Panc1 (cell line): ENCODE measurements around the gene R3HDM4. TPM values are rescaled to one million over a fixed set of nuclear protein-coding genes. Genes with fewer than 3 reads are reported as not detected.

Experiments used
- ATAC-seq: fragments of 200-7000 bp; cut with Tn5 transposase; 2 replicates; pipeline ENCODE4 v1.9.1; 2020; ENCODE audit warnings: mild to moderate bottlenecking, moderate library complexity
- BruUV-seq: library from RNA; stranded (reverse); fragments of 400-500 nt; replicated peaks from 2 replicates; lab custom pipeline; 2021; lab: Mats Ljungman, UMichigan
- CTCF ChIA-PET: fragments of 300-600 bp; sonication (Branson Sonifier 250); formaldehyde crosslinking; loops from one replicate; lab custom pipeline; 2022; ENCODE audit warnings: antibody characterized with exemption; lab: Charles Lee
- POLR2A ChIA-PET: fragments of 300-600 bp; sonication (Branson Sonifier 250); formaldehyde crosslinking; loops from one replicate; lab custom pipeline; 2022; ENCODE audit warnings: antibody characterized with exemption; lab: Charles Lee
- DNase-seq: peaks from one replicate; pipeline ENCODE4 v3.0.0-alpha.2; 2010; ENCODE audit warnings: low read depth, low spot score
- H3K27ac ChIP-seq: 2 replicates; pipeline ENCODE4 v1.5.1; 2011; ENCODE audit warnings: mild to moderate bottlenecking, low read length, inconsistent platforms
- H3K27me3 ChIP-seq: fragments of 200-500 bp; sonication (Bioruptor generic); 2 replicates; pipeline ENCODE4 v1.6.0; 2014; ENCODE audit warnings: low read length, inconsistent platforms; ENCODE audit not compliant: control insufficient read depth, insufficient read depth
- H3K36me3 ChIP-seq: fragments of 200-500 bp; sonication (Bioruptor generic); 2 replicates; pipeline ENCODE4 v1.5.1; 2014; ENCODE audit warnings: inconsistent platforms, mild to moderate bottlenecking, low read length, moderate library complexity; ENCODE audit not compliant: control insufficient read depth, insufficient read depth
- H3K4me1 ChIP-seq: 2 replicates; pipeline ENCODE4 v1.5.1; 2011; ENCODE audit warnings: inconsistent platforms, mild to moderate bottlenecking, low read length, moderate library complexity; ENCODE audit not compliant: control insufficient read depth, insufficient read depth
- H3K4me3 ChIP-seq, 2 experiments: 2 replicates each; pipeline ENCODE4 v1.5.1; 2011 to 2012; ENCODE audit warnings: low read depth in 2 of 2, low read length in 2 of 2, mild to moderate bottlenecking in 2 of 2, inconsistent platforms in 1 of 2, moderate library complexity in 1 of 2
- H3K9me3 ChIP-seq: fragments of 200-500 bp; sonication (Bioruptor generic); 2 replicates; pipeline ENCODE4 v1.5.1; 2014; ENCODE audit warnings: low read depth, mild to moderate bottlenecking, inconsistent platforms, low read length, moderate library complexity; ENCODE audit not compliant: control insufficient read depth, insufficient read depth
- POLR2AphosphoS5 ChIP-seq: IDR thresholded peaks from 2 replicates; pipeline ENCODE4 v1.6.1; 2012; ENCODE audit warnings: mild to moderate bottlenecking, low read depth, low read length, moderate library complexity
- REST ChIP-seq, 2 experiments: IDR thresholded peaks; 2 replicates each; pipeline ENCODE4 v1.6.1; 2011 to 2012; ENCODE audit warnings: low read depth in 2 of 2, control low read depth in 1 of 2, low read length in 1 of 2, mild to moderate bottlenecking in 1 of 2, moderate library complexity in 1 of 2; ENCODE audit not compliant: insufficient read depth in 1 of 2
- SIN3A ChIP-seq: IDR thresholded peaks from 2 replicates; pipeline ENCODE4 v1.6.1; 2012; ENCODE audit warnings: low read depth, mild to moderate bottlenecking, low read length, moderate library complexity, borderline replicate concordance; ENCODE audit not compliant: insufficient read depth
- TCF7L2 ChIP-seq: IDR thresholded peaks from 2 replicates; pipeline ENCODE4 v1.6.1; 2011; ENCODE audit warnings: mild to moderate bottlenecking, low read depth, low read length, inconsistent platforms
- in situ Hi-C: cut with HindIII; loops from 2 replicates; pipeline ENCODE4 v1.10.0; 2016; ENCODE audit warnings: low sequenced_read_pairs, low pct_unique_long_range_greater_than_20kb
- intact Hi-C: fragments of 100-400 bp; cut with micrococcal nuclease; formaldehyde crosslinking; loops from one replicate; pipeline ENCODE4 v1.10.0; 2022; ENCODE audit not compliant: unreplicated experiment
- total RNA-seq: library from RNA; stranded (reverse); gene quantifications from one replicate; pipeline ENCODE4 v1.2.1, GENCODE V29; 2021; ENCODE audit not compliant: unreplicated experiment
- TF ChIP-seq, protein P1 (sequence below): fragments of 450-650 bp; IDR thresholded peaks from 2 replicates; pipeline ENCODE4 v1.5.1; 2017; ENCODE audit warnings: mild to moderate bottlenecking

Gene R3HDM4
- total RNA-seq, 1 experiment from 2014 or later, result 43.5 TPM

- ChIA-PET CTCF (no interaction called here), POLR2A (no interaction called here)
- ATAC-seq (peak; percentile 37; the same call in 1 of the 2 replicates), DNase-seq (no peak)
- no peak for TF ChIP-seq POLR2AphosphoS5
- no peak for TF ChIP-seq SIN3A
- TF ChIP-seq REST (IDR thresholded peaks at IDR 0.05; ENCODE audit: insufficient read depth in 1 of 2, low read depth in 2 of 2, low read length in 1 of 2), result no peak
- TF ChIP-seq TCF7L2, result no peak
- TF ChIP-seq, protein P1, sequence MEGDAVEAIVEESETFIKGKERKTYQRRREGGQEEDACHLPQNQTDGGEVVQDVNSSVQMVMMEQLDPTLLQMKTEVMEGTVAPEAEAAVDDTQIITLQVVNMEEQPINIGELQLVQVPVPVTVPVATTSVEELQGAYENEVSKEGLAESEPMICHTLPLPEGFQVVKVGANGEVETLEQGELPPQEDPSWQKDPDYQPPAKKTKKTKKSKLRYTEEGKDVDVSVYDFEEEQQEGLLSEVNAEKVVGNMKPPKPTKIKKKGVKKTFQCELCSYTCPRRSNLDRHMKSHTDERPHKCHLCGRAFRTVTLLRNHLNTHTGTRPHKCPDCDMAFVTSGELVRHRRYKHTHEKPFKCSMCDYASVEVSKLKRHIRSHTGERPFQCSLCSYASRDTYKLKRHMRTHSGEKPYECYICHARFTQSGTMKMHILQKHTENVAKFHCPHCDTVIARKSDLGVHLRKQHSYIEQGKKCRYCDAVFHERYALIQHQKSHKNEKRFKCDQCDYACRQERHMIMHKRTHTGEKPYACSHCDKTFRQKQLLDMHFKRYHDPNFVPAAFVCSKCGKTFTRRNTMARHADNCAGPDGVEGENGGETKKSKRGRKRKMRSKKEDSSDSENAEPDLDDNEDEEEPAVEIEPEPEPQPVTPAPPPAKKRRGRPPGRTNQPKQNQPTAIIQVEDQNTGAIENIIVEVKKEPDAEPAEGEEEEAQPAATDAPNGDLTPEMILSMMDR, result no peak
- no peaks in the 10 kb centered on the region for H3K9me3 ChIP-seq
- in situ Hi-C loops, result no loop called here
- no peaks in the 10 kb centered on the region for H3K4me1 ChIP-seq
- no TSS peak for BruUV-seq
- no peaks in the 10 kb centered on the region for H3K36me3 ChIP-seq
- no peak overlapping the region for H3K4me3 ChIP-seq
- H3K27me3 ChIP-seq, result no peaks in the 10 kb centered on the region
- intact Hi-C loops, result no loop called here
- no peak overlapping the region for H3K27ac ChIP-seq
Observed at GRCh38 chr19:897442-898039, 15.5 kb downstream of the R3HDM4 start.

- intact Hi-C loops (no loop called here), in situ Hi-C loops (no loop called here)
- TF ChIP-seq, protein P1, result no peak
- TF ChIP-seq REST (IDR thresholded peaks at IDR 0.05; ENCODE audit: insufficient read depth in 1 of 2, low read depth in 2 of 2, low read length in 1 of 2) (no peak), SIN3A (no peak), TCF7L2 (no peak), POLR2AphosphoS5 (no peak)
- no peak for DNase-seq
- H3K9me3 ChIP-seq, result no peaks in the 10 kb centered on the region
- no peak for ATAC-seq
- H3K27me3 ChIP-seq, result no peaks in the 10 kb centered on the region
- ChIA-PET CTCF (no interaction called here), POLR2A (no interaction called here)
- no TSS peak for BruUV-seq
- no peak overlapping the region for H3K27ac ChIP-seq
- no peaks in the 10 kb centered on the region for H3K4me1 ChIP-seq
- no peaks in the 10 kb centered on the region for H3K36me3 ChIP-seq
- H3K4me3 ChIP-seq, result no peak overlapping the region
Observed at GRCh38 chr19:896999-897398, 16.0 kb downstream of the R3HDM4 start.
